HEK293T (cell line): Measurements from ENCODE around the gene IFRD2.

Experiments used
- CTCF ChIA-PET: fragments of 350-600 bp; formaldehyde crosslinking; extraction: SDS; loops from one replicate; lab custom pipeline; 2021; ENCODE audit warnings: antibody characterized with exemption, inconsistent platforms; lab: Yijun Ruan, JAX
- POLR2A ChIA-PET: fragments of 350-600 bp; formaldehyde crosslinking; extraction: SDS; loops from one replicate; lab custom pipeline; 2020; ENCODE audit warnings: antibody characterized with exemption, inconsistent platforms; lab: Yijun Ruan, JAX
- DNase-seq: peaks from one replicate; pipeline ENCODE4 v3.0.0; 2012; ENCODE audit warnings: mixed read lengths; ENCODE audit errors: extremely low spot score
- ARNT ChIP-seq: fragments of 450-650 bp; IDR thresholded peaks from 2 replicates; pipeline ENCODE4 v1.6.1; 2017; ENCODE audit warnings: mild to moderate bottlenecking
- BHLHE40 ChIP-seq: fragments of 450-650 bp; IDR thresholded peaks from 2 replicates; pipeline ENCODE4 v1.6.1; 2016; ENCODE audit warnings: mild to moderate bottlenecking, moderate library complexity, borderline replicate concordance
- CTBP1 ChIP-seq: fragments of 450-650 bp; IDR thresholded peaks from 2 replicates; pipeline ENCODE4 v1.6.1; 2016; ENCODE audit warnings: borderline replicate concordance
- ELF4 ChIP-seq: fragments of 450-650 bp; IDR thresholded peaks from 2 replicates; pipeline ENCODE4 v1.6.1; 2017; ENCODE audit warnings: antibody characterized with exemption
- FOXA1 ChIP-seq: fragments of 450-650 bp; IDR thresholded peaks from 2 replicates; pipeline ENCODE4 v1.6.1; 2016; ENCODE audit warnings: mild to moderate bottlenecking
- FOXK2 ChIP-seq: fragments of 450-650 bp; IDR thresholded peaks from 2 replicates; pipeline ENCODE4 v1.6.1; 2016; ENCODE audit warnings: mild to moderate bottlenecking
- FOXM1 ChIP-seq: fragments of 450-650 bp; IDR thresholded peaks from 2 replicates; pipeline ENCODE4 v1.6.1; 2017; ENCODE audit warnings: mild to moderate bottlenecking, borderline replicate concordance
- HDGF ChIP-seq: fragments of 450-650 bp; IDR thresholded peaks from 2 replicates; pipeline ENCODE4 v1.6.1; 2017; ENCODE audit warnings: antibody characterized with exemption, borderline replicate concordance
- L3MBTL2 ChIP-seq: fragments of 450-650 bp; conservative IDR thresholded peaks from 2 replicates; pipeline ENCODE4 v1.6.1; 2016; ENCODE audit warnings: mild to moderate bottlenecking
- LEF1 ChIP-seq: fragments of 450-650 bp; IDR thresholded peaks from 2 replicates; pipeline ENCODE4 v1.6.1; 2017; ENCODE audit warnings: mild to moderate bottlenecking, borderline replicate concordance
- NFRKB ChIP-seq: fragments of 450-650 bp; IDR thresholded peaks from 2 replicates; pipeline ENCODE4 v1.6.1; 2016; ENCODE audit warnings: mild to moderate bottlenecking, moderate library complexity
- PKNOX1 ChIP-seq: fragments of 450-650 bp; IDR thresholded peaks from 2 replicates; pipeline ENCODE4 v1.6.1; 2016
- SUZ12 ChIP-seq: fragments of 450-650 bp; IDR thresholded peaks from 2 replicates; pipeline ENCODE4 v1.6.1; 2016; ENCODE audit warnings: mild to moderate bottlenecking
- TARDBP ChIP-seq: fragments of 450-650 bp; IDR thresholded peaks from 2 replicates; pipeline ENCODE4 v1.6.1; 2016
- ZNF384 ChIP-seq: fragments of 450-650 bp; IDR thresholded peaks from 2 replicates; pipeline ENCODE4 v1.6.1; 2016

Gene IFRD2

GRCh38 chr3:50325497-50326181 lies 33.4 kb upstream of the IFRD2 start:
- no peak for TF ChIP-seq LEF1
- no peak for TF ChIP-seq BHLHE40
- TF ChIP-seq NFRKB: no peak
- TF ChIP-seq FOXM1: no peak
- TF ChIP-seq CTBP1: no peak
- DNase-seq: no peak
- CTCF ChIA-PET: interaction anchor here (0.7 kb wide), 1 partner anchor 26 kb away, joined by 3 read pairs; the partner anchor contains the start of genes HYAL3 and NAA80
- POLR2A ChIA-PET: interaction anchor here (1.7 kb wide), 1 partner anchor 12 kb away, joined by 5 read pairs; no protein-coding TSS in a partner anchor

- ChIA-PET CTCF (interaction anchor here (0.7 to 1.6 kb wide), 3 partner anchors 26 to 217 kb away, joined by 3 read pairs; partner anchors contain the start of genes HYAL3 and NAA80), POLR2A (interaction anchor here (3.7 kb wide), 1 partner anchor 12 kb away, joined by 23 read pairs; no protein-coding TSS in a partner anchor)
- TF ChIP-seq L3MBTL2: no peak
- TF ChIP-seq ZNF384: no peak
- no peak for TF ChIP-seq PKNOX1
- no peak for TF ChIP-seq NFRKB
- TF ChIP-seq SUZ12: no peak
- no peak for TF ChIP-seq ARNT
- no peak for TF ChIP-seq FOXK2
- no peak for TF ChIP-seq BHLHE40
- TF ChIP-seq FOXM1: no peak
- no peak for DNase-seq
Observed at GRCh38 chr3:50325113-50325480, 32.9 kb upstream of the IFRD2 start.

GRCh38 chr3:50324351-50325112 lies 32.3 kb upstream of the IFRD2 start:
- TF ChIP-seq FOXA1 (no peak), HDGF (peak; percentile 73; the same call in 1 of the 2 replicates)

GRCh38 chr3:50323614-50324199 lies 31.5 kb upstream of the IFRD2 start:
- DNase-seq: no peak
- TF ChIP-seq NFRKB (no peak), TARDBP (no peak), FOXA1 (no peak), BHLHE40 (no peak)
- ChIA-PET POLR2A (interaction anchor here (1.9 to 3.7 kb wide), 2 partner anchors 13 to 32 kb away, joined by 7 to 23 read pairs; partner anchors contain the start of gene IFRD2), CTCF (interaction anchor here (0.7 to 1.6 kb wide), 9 partner anchors 9 to 1289 kb away, joined by 3 to 7 read pairs (median 3); partner anchors contain the start of genes GNAI2, HYAL3 and NAA80)

More at GRCh38 chr3:50324351-50325112, 32.3 kb upstream of the IFRD2 start:
- POLR2A ChIA-PET: interaction anchor here (1.9 to 3.7 kb wide), 2 partner anchors 13 to 33 kb away, joined by 7 to 23 read pairs; partner anchors contain the start of gene IFRD2
- peak; percentile 74 for DNase-seq
- CTCF ChIA-PET: interaction anchor here (0.7 to 1.6 kb wide), 10 partner anchors 10 to 1288 kb away, joined by 3 to 7 read pairs (median 3); partner anchors contain the start of genes GNAI2, HYAL3 and NAA80

- POLR2A ChIA-PET: interaction anchor here (1.9 to 3.7 kb wide), 2 partner anchors 14 to 31 kb away, joined by 7 to 23 read pairs; partner anchors contain the start of gene IFRD2
- no peak for TF ChIP-seq LEF1
- no peak for TF ChIP-seq ZNF384
- no peak for TF ChIP-seq TARDBP
- TF ChIP-seq ELF4: no peak
- no peak for TF ChIP-seq CTBP1
- no peak for TF ChIP-seq ARNT
- no peak for TF ChIP-seq FOXA1
- no peak for TF ChIP-seq PKNOX1
- TF ChIP-seq FOXM1: no peak
- no peak for TF ChIP-seq BHLHE40
- TF ChIP-seq HDGF: no peak
- TF ChIP-seq L3MBTL2: no peak
- TF ChIP-seq NFRKB: no peak
- CTCF ChIA-PET: no interaction called here
- DNase-seq: no peak
Observed at GRCh38 chr3:50323092-50323600, 30.9 kb upstream of the IFRD2 start.

- ChIA-PET CTCF (interaction anchor here (0.6 kb wide), 1 partner anchor 68 kb away, joined by 3 read pairs; no protein-coding TSS in a partner anchor), POLR2A (interaction anchor here (1.9 to 3.7 kb wide), 3 partner anchors 15 to 31 kb away, joined by 7 to 23 read pairs (median 11); partner anchors contain the start of genes HYAL3, IFRD2 and NAA80)
- TF ChIP-seq LEF1 (no peak), ZNF384 (no peak), HDGF (no peak)
- no peak for DNase-seq
Observed at GRCh38 chr3:50322386-50323091, 30.3 kb upstream of the IFRD2 start, which contains the start of gene HYAL2. Gene HYAL2, minus strand, starts transcription at chr3:50322745. Its CDS starts 2,256 bp downstream, at chr3:50320489.
